HPDE6-E6E7 (cell line): ENCODE data around the gene CUX1.
"Not testable (repeated sequence)": the region's sequence is repeated elsewhere in the genome, so short reads cannot be mapped to it uniquely, and the experiment has no call there.

Experiments used
- DNase-seq: peaks from one replicate; pipeline ENCODE4 v3.0.0; 2011; ENCODE audit warnings: missing footprints; ENCODE audit errors: extremely low spot score

CUX1 gene

GRCh38 chr7:102138676-102139075, 321.2 kb downstream of the CUX1 start:
- DNase-seq, result no peak

GRCh38 chr7:102140952-102141370, 323.5 kb downstream of the CUX1 start:
- DNase-seq, result no peak

- not testable (repeated sequence) for DNase-seq
Measured at GRCh38 chr7:102142433-102142832, 325.0 kb downstream of the CUX1 start.

DNA sequence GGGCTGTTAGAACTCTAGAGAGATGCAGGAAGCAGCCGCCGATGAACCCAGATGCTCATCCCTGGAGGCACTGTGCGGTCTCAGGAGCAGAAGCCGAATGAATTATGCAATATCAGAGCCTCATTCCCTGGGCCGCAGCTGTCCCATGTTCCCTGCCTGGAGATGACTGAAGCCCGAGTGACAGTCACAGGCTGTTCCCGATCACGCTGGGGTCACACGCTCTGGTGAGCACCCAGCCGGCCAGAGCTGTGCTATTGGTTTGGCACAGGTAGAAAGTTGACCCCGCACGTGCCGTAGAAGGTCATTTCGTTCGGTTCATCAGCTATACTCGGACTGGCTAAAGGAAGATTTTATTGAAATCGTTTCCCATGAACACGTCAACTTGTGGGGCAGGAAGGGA, 328.7 kb downstream of the CUX1 start:
- DNase-seq, result no peak

DNA sequence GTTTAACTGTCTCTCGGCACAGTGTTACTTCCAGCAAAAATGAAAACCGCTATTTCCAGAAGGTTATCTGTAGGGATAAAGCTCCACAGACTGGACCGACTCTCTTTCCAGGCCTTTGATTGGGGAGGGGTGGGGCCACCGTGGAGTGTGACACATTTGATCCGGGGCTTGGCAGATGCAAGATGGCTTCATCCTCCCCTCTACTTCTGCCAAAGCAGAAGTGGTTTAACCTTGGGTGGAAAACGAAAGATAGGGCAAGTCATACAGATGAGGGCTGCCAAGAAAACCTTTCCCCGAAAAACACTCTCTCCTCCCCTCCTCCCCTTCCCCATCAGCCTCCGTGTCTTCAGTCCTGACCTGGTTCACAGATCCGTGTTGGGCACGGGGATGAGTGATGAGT, 329.6 kb downstream of the CUX1 start:
- DNase-seq, result no peak

GRCh38 chr7:102148799-102149198, 331.4 kb downstream of the CUX1 start:
- no peak for DNase-seq

GRCh38 chr7:102149416-102149815, 332.0 kb downstream of the CUX1 start:
- no peak for DNase-seq

GRCh38 chr7:102150266-102150665, 332.8 kb downstream of the CUX1 start:
- DNase-seq, result no peak

DNA sequence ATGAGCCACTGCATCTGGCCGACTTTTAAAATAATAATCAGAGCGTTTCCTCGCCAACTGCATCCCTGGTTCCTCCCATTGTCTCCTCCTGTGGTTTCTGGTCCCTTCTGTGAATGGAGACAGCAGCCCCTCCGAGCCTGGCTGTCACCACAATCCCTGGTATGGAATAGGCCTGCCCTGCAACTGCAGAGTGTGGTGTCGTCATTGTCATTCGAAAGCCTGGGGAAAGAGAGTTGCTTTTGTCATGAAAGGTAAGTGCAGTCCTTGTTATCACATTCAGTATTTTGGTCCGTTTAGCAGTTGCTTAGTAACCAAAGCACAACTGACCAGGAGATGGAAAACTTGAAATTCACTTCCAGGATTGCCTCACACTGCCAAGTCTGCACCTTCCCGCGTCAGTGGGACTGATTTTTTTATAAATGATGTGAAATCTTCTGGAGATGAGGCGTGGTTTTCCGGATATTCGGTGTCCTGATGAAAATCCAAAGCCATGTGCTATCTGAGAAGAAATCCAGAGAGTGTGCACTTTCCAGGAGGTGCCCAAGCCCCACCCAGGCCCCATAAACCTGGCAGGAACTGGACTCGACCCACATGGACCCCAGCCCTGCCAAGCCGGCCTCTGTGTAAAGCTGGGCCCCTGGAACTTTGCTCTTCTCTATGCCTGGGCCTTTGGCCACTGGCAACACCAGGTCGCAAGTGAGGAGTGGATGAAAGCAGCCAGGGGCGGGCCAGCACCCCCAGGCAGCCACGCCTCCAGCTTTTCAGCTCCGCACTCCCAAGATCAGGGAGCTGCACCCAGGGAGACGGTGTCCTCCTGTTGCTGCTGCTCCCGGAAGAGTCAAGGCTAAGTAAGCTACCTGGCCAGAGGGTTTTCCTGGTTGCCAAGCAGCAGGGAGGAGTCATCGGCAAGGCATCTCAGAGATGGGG, 335.5 kb downstream of the CUX1 start:
- DNase-seq, result peak; percentile 100

DNA sequence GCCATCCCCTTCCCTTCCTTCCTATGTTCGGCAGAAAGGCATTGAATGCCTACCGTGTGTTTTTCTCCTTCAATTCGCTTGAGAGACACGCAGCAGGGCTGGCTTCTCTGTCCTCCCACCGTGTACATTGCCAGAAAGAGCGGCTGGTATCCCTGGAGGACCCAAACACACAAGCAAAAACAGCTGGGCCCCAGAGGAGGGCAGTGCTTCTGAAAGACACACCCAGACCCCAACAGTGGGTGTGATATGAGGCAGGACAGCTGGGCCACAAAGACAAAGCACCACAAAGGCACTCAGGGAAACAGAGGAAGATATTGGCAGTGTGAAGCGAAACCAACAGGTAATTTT, 336.1 kb downstream of the CUX1 start:
- DNase-seq, result no peak

- no peak for DNase-seq
Measured at GRCh38 chr7:102154425-102154824, 337.0 kb downstream of the CUX1 start.

DNA sequence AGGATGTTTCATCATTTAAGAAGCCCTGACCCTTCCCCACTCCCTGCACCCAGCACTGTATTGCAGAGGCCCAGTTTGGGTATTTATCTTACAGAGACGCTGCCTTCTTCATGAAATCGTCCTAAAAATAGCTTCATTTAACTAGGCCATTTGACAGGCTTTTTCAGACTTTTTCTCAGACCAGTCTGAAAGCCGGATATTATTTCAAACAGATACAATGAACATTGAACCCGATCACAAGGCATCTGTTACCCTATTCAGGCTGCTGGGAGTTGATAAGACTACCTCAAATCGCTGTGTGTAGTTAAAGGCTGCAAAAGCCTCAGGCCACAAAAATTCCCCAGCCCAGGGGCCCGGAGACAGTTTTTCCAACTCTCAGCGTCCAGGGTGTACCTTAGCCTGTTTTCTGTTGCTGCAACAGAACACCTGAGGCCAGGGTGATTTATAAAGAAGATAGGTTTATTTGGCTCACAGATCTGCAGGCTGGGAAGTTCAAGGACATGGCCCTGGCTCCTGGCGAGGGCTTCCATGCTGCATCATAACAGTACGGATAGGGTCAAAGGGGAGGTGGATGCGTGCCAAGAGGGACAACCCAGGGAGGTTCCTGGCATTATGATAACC, 338.5 kb downstream of the CUX1 start:
- no peak for DNase-seq

DNA sequence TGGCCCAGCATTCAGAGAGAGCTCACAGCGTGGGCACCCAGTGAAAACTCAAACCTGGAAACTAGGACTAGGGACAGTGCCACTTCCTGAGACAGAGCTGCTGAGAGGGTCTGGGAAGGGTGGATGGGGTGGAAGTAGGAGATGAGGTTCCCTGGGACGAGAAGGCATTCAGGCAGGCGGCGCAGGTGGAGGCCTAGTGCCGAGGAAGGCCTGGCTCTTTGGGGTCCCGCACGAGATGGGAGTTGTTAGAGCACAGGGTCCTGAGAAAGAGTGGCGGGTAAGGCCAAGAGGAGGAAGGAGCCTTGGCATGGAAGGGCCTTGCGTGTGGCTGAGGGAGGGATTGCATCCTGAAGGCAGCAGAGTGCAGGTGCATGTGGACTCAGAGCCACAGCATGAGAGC, 339.4 kb downstream of the CUX1 start:
- no peak for DNase-seq

GRCh38 chr7:102165136-102165535, 347.7 kb downstream of the CUX1 start:
- no peak for DNase-seq

DNA sequence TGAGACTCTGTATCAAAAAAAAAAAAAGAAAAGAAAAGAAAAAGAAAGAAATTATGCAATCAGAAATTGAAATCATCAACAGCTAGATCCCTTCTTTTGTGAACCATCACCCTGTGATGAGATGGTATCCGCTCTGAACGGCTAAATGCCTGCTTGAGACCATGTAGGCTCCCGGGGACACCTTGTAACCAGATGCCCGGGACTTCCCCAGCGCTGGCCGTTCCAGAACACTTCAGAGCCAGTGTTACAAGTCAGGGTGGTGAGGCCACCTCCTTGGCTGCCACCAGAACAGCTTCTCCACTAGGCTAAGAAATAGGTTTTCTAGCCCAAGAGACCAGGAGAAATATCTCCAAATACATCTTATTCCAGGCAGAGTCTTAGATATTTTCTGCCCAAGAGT, 349.8 kb downstream of the CUX1 start:
- DNase-seq, result no peak

DNA sequence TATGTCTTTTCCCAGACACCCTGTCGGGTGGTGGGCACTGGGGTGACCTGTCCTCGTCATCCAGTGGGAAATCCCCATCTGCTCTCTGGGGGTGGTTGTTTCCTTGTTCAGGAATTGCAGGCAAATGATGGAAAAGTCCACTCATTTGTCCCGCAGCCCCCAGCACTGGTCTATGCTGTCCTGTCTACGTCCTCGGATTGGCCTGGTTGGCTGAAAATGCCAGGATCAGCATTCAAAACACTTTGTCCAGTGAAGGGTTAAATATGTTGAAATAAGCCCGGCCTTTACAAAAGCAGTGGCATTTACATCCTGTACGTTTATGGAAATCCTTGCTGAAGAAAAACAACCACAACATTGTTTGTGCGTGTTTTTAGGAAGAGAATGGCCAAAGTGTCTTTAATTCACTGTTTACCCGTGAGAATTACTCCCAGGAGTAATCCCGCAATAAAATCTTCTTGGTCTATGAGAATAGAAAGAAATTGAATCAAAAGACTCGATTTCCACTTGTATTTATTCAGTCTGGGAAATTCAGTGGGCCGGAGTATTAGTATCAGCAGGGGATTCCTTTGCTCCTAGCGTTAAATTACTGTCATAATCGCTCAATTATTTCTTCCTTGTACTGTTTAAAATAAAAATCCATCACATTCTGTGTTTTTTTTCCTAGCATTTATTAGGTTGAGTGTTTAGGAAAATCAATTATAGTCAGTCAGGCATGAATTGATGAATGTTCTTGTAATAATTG, 352.4 kb downstream of the CUX1 start:
- no peak for DNase-seq

DNA sequence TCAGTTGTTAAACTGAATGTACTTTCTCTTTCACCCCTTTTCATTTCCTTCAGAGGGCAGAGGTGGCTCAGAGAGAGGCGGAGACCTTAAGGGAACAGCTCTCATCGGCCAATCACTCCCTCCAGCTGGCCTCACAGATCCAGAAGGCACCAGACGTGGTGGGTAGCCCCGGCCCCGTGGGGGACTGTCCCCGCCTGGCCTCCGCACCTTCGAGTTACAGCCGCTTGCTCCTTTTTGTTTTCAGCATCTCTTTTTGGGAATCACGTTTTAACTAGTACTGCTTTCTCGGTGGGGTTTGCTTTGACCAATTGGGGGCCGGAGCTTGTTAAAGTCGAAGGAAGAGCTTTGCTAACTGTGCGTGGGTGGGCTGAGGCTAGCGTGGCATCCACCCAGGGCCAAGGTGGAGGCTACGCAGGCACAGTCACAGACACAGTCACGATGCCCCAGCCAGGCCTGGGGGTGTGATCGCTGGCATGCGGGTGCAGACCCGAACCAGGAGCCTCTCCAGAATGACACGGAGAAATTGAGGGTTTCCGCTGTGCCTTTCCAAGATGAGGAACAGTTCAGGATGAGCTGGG, 353.1 kb downstream of the CUX1 start:
- DNase-seq, result no peak

DNA sequence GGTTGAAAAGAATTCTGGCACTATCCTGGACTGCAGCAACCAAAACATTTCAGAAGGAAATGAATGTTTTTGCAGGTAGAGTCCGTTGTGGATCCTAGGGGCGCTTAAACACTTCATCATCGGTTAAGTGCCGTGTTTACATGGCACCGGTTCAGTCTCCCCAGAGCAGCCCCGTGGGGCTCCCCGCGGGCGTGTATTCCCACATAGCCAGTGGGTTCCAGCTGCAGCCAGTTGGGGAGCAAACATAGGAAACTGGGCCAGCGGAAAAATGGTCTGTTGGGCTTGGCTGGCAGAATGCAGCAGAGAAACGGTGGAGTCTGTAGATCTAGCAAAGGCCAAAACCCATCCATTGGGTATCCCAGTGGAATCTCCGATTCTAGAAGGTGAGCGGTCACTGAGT, 356.2 kb downstream of the CUX1 start:
- DNase-seq, result no peak

DNA sequence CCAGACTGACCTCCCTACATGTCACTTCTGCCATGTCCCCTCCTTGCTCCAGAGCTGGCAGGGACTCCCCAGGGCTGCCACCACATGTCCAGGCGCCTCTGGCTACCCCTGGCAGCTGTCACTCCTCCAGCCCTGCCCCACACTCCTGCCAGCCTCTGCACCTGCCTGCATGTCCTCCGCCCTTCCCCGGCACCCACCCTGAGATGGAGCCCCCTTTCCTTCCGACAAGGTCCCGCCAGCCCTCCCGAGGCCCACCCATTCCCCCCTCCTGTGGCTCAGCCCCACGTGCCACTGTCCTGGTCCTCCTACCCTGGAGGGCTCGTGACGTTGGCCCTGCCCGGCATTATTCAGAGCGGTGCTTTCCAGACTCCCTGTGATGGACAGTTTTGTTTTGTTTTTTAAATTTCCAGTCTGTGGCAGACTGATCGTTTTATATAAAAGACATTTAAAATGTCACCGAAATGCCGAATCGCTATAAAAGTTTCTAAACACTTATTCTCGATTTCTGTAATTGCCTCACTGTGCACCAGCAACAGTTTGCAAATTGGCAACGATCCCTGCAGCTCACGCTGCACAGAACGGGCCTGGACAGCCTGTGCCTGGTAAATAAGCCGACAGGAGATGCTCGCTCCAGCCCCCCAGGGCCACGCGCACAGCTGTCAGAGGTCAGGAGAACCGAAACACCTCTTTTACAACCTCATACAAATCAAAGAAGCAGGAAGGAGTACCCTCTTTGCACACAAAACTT, 358.2 kb downstream of the CUX1 start:
- no peak for DNase-seq

DNA sequence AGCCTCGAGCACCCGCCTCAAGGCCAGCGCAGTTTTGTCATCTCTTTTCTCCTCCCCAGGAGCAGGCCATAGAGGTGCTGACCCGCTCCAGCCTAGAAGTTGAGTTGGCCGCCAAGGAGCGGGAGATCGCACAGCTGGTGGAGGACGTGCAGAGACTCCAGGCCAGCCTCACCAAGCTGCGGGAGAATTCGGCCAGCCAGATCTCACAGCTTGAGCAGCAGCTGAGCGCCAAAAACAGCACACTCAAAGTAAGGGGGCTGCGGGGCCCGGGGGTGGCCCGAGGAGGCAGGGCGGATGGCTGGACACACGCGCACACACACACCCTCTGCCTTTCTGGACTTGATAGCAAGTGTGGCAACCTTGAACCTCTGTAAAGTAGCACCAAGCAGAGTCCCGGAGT, 361.0 kb downstream of the CUX1 start:
- DNase-seq, result no peak

DNA sequence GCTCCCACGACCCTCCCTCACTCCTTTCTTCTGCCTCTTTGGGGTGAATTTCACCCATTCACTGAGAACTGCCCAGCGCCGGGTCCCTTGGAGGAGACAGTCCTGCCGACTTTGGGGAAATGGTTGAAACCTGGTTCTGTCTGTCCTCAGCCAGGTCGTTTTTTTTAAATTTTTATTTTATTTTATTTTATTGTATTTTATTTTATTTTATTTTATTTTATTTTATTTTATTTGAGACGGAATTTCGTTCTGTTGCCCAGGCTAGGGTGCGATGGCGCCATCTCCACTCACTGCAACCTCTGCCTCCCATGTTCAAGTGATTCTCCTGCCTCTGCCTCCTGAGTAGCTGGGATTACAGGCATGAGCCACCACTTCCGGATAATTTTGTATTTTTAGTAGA, 363.3 kb downstream of the CUX1 start:
- no peak for DNase-seq

DNA sequence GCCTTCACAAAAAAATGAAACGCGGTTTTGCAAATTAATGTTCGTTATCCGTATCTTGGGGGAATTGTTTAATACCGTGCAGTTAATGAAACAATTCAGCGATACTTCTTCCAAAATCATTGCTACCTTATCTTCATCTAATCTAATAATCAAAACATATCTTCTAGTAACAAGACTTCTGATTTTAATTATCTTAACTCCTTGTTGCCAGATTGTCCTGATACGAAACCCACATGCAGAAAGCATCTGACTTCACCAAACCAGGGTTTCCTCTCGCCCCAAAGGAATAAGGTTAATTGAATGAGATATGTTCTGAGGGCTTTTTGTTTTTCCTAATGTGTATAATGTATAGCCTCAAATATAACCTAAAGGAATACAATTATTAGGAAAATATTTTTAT, 364.1 kb downstream of the CUX1 start:
- no peak for DNase-seq
